ENCODE data around the gene ZHX3.

The ZHX3 gene

GRCh38 chr20:41180599-41181333 is 136.8 kb downstream of the ZHX3 start:
- DNase-seq: no peak
- in situ Hi-C loops (cut with MboI; ENCODE audit: low pct_unique_long_range_greater_than_20kb, low sequenced_read_pairs): no loop called here

- no peak for DNase-seq
- in situ Hi-C loops (cut with MboI; ENCODE audit: low pct_unique_long_range_greater_than_20kb, low sequenced_read_pairs): loop anchor here (10.0 kb wide), 1 partner anchor 165 kb away; the partner anchor contains the start of gene LPIN3
Measured at GRCh38 chr20:41179961-41180360, 137.6 kb downstream of the ZHX3 start.

DNA sequence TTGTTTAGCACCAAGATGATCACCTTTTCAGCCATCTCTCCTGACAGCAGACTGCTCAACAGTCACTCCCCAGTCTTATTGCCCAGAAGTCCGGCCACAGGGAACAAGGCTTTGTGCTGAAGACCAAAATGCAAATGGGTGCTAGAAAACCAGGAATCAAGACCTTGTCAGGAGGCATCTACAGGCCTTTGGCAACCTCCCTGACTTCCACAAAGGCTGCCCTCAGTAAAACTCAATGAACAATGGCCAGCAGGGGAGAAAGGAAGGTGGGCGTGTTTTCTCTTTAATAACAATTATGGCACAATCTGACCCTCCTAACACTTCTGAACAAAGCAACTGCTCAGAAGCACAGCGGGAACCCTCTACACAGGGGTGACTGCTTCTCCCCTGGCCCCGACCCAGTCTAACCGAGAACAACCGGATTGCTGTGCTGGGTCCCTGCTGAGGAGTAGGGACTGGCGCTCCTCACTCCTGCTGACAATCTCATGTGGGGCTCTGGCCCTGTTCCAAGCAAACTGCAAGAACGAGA is 138.6 kb downstream of the ZHX3 start:
- DNase-seq: no peak
- in situ Hi-C loops (cut with MboI; ENCODE audit: low pct_unique_long_range_greater_than_20kb, low sequenced_read_pairs): loop anchor here (10.0 kb wide), 1 partner anchor 166 kb away; the partner anchor contains the start of gene LPIN3

GRCh38 chr20:41178495-41178894 is 139.0 kb downstream of the ZHX3 start:
- in situ Hi-C loops (cut with MboI; ENCODE audit: low pct_unique_long_range_greater_than_20kb, low sequenced_read_pairs): loop anchor here (10.0 kb wide), 1 partner anchor 166 kb away; the partner anchor contains the start of gene LPIN3
- DNase-seq: no peak

DNA sequence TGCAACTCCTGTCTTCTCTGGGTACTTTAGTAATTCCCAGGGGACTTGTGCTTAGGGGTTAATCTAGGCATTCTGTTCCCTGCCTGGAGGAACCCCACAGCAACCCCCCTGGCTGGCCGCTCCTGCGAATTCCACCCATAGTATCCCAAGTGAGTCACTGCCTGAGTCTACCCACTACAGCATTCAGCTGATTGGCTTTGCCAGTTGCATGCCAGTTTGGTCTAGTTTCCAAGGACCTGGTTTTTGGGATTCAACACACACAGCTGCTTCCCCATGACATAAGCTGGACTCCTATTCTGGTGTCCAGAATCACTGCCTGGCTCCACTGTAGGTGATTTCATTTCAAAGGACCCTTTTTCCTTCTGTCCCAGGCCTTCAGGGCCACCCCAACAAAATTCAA is 139.9 kb downstream of the ZHX3 start:
- in situ Hi-C loops (cut with MboI; ENCODE audit: low pct_unique_long_range_greater_than_20kb, low sequenced_read_pairs): loop anchor here (10.0 kb wide), 1 partner anchor 167 kb away; the partner anchor contains the start of gene LPIN3
- no peak for DNase-seq

- no peak for DNase-seq
Measured at GRCh38 chr20:41176711-41177552, 140.6 kb downstream of the ZHX3 start.

GRCh38 chr20:41175727-41176330 is 141.7 kb downstream of the ZHX3 start:
- DNase-seq: no peak
- in situ Hi-C loops (cut with MboI; ENCODE audit: low pct_unique_long_range_greater_than_20kb, low sequenced_read_pairs): loop anchor here (10.0 kb wide), 1 partner anchor 169 kb away; the partner anchor contains the start of gene LPIN3

More at GRCh38 chr20:41176711-41177552, 140.6 kb downstream of the ZHX3 start:
- in situ Hi-C loops (cut with MboI; ENCODE audit: low pct_unique_long_range_greater_than_20kb, low sequenced_read_pairs): loop anchor here (10.0 kb wide), 1 partner anchor 168 kb away; the partner anchor contains the start of gene LPIN3

DNA sequence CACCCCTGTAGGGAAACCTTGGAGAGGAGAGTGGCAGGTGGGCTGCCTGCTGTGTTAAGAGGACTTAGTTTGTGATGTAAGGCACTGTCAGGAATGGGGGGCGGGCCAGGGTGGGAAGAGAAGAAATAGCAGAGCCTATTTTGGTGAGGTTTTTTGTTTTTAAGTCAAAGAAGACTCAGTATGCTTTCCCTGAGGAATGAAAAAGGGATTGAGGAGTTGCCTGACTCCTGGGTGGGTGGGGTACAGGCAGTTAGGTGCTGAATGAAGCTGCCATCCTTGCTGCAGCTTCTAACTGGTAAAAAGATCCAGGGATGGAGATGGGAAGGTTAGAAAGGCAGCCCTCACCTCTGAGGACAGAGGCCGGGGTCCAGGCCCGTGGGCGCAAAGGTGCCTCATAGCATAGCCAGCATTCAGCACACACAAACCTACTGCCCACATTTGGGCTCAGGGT is 142.3 kb downstream of the ZHX3 start:
- in situ Hi-C loops (cut with MboI; ENCODE audit: low pct_unique_long_range_greater_than_20kb, low sequenced_read_pairs): loop anchor here (10.0 kb wide), 1 partner anchor 170 kb away; the partner anchor contains the start of gene LPIN3
- no peak for DNase-seq

DNA sequence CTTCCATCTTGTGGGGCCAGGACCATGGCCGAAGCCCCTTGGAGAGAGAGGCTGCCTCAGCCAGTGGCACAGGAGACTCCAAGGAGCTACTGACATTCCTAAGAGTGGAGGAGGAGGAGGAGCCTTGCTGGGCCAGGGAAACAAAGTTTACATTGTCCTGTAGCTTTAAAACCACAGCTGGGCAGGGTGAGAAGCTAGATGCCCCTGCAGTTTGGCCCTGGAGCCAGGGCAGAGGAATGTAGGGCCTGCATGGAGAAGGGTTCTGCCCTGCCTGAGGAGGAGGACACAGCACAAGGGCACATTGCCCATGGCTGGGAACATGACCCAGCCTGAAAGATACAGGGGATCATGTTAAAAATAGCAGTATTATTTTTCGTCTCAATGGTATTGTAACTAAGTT is 142.7 kb downstream of the ZHX3 start:
- in situ Hi-C loops (cut with MboI; ENCODE audit: low pct_unique_long_range_greater_than_20kb, low sequenced_read_pairs): loop anchor here (10.0 kb wide), 1 partner anchor 170 kb away; the partner anchor contains the start of gene LPIN3
- DNase-seq: no peak

DNA sequence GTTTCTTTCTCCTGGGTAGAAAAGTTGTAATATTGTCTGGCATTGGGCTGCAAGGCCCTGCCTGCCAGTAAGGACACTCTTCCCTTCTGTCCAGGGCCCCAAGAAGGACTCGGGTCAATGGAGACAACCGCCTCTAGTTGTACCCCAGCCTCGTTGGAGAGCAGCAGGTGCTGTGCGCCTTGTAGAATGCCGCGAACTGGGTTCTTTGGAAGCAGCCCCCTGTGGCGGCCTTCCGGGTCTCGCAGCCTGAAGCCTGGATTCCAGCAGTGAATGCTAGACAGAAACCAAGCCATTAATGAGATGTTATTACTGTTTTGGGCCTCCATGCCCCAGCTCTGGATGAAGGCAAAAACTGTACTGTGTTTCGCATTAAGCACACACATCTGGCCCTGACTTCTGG is 143.2 kb downstream of the ZHX3 start:
- DNase-seq: no peak
- in situ Hi-C loops (cut with MboI; ENCODE audit: low pct_unique_long_range_greater_than_20kb, low sequenced_read_pairs): loop anchor here (10.0 kb wide), 1 partner anchor 170 kb away; the partner anchor contains the start of gene LPIN3

DNA sequence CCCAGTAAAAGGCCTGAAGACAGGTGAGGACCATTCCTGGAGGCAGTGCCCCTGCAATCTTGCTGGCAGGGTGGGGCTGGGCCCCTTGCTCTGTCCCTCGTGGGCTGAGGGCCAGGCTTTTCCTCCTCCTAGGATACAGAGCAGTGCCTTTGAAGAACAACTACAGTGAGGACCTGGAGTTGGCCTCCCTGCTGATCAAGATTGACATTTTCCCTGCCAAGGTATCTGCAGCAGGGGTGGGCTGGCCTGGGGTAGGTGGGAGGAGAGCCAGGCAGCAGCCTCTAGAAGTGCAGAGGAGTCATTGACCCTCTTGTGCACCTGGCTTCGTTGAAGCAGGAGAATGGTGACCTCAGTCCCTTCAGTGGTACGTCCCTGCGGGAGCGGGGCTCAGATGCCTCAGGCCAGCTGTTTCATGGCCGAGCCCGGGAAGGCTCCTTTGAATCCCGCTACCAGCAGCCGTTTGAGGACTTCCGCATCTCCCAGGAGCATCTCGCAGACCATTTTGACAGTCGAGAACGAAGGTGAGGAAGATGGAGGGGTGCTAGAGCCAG is 143.7 kb downstream of the ZHX3 start:
- in situ Hi-C loops (cut with MboI; ENCODE audit: low pct_unique_long_range_greater_than_20kb, low sequenced_read_pairs): loop anchor here (10.0 kb wide), 1 partner anchor 171 kb away; the partner anchor contains the start of gene LPIN3
- no peak for DNase-seq

- peak; percentile 81 for DNase-seq
- in situ Hi-C loops (cut with MboI; ENCODE audit: low pct_unique_long_range_greater_than_20kb, low sequenced_read_pairs): loop anchor here (10.0 kb wide), 1 partner anchor 172 kb away; the partner anchor contains the start of gene LPIN3
Measured at GRCh38 chr20:41173161-41173721, 144.3 kb downstream of the ZHX3 start.

GRCh38 chr20:41172296-41173140 is 145.0 kb downstream of the ZHX3 start:
- in situ Hi-C loops (cut with MboI; ENCODE audit: low pct_unique_long_range_greater_than_20kb, low sequenced_read_pairs): loop anchor here (10.0 kb wide), 1 partner anchor 172 kb away; the partner anchor contains the start of gene LPIN3

GRCh38 chr20:41171736-41172295 is 145.7 kb downstream of the ZHX3 start:
- no peak for DNase-seq
- in situ Hi-C loops (cut with MboI; ENCODE audit: low pct_unique_long_range_greater_than_20kb, low sequenced_read_pairs): loop anchor here (10.0 kb wide), 1 partner anchor 173 kb away; the partner anchor contains the start of gene LPIN3

More at GRCh38 chr20:41172296-41173140, 145.0 kb downstream of the ZHX3 start:
- no peak for DNase-seq

GRCh38 chr20:41170386-41171105 is 147.0 kb downstream of the ZHX3 start:
- in situ Hi-C loops (cut with MboI; ENCODE audit: low pct_unique_long_range_greater_than_20kb, low sequenced_read_pairs): loop anchor here (10.0 kb wide), 1 partner anchor 174 kb away; the partner anchor contains the start of gene LPIN3
- no peak for DNase-seq

GRCh38 chr20:41169791-41170351 is 147.7 kb downstream of the ZHX3 start:
- DNase-seq: no peak
- in situ Hi-C loops (cut with MboI; ENCODE audit: low pct_unique_long_range_greater_than_20kb, low sequenced_read_pairs): loop anchor here (10.0 kb wide), 1 partner anchor 175 kb away; the partner anchor contains the start of gene LPIN3

All from KBM-7 (cell line).